Measurements from ENCODE around the gene EMILIN3.

EMILIN3 gene

GRCh38 chr20:41348430-41349172, 18.0 kb downstream of the EMILIN3 start:
- no peak for DNase-seq (ENCODE audit: low read depth)
- no peak for TF ChIP-seq CTCF (IDR thresholded peaks at IDR 0.05; ENCODE audit: low read length, missing control alignments)

GRCh38 chr20:41347523-41348429, 18.8 kb downstream of the EMILIN3 start:
- no peak for TF ChIP-seq CTCF (IDR thresholded peaks at IDR 0.05; ENCODE audit: low read length, missing control alignments)
- peak; percentile 37 for DNase-seq (ENCODE audit: low read depth)
- no peak overlapping the region for H3K4me3 ChIP-seq (replicated peaks; ENCODE audit: low read depth, low read length)

More at GRCh38 chr20:41348430-41349172, 18.0 kb downstream of the EMILIN3 start:
- H3K4me3 ChIP-seq (replicated peaks; ENCODE audit: low read depth, low read length), result no peak overlapping the region

GRCh38 chr20:41345729-41346067, 20.9 kb downstream of the EMILIN3 start:
- no peak for DNase-seq (ENCODE audit: low read depth)
- TF ChIP-seq CTCF (IDR thresholded peaks at IDR 0.05; ENCODE audit: low read length, missing control alignments), result no peak
- H3K4me3 ChIP-seq (replicated peaks; ENCODE audit: low read depth, low read length), result no peak overlapping the region

GRCh38 chr20:41344938-41345728, 21.5 kb downstream of the EMILIN3 start:
- DNase-seq (ENCODE audit: low read depth), result no peak
- no peak for TF ChIP-seq CTCF (IDR thresholded peaks at IDR 0.05; ENCODE audit: low read length, missing control alignments)
- H3K4me3 ChIP-seq (replicated peaks; ENCODE audit: low read depth, low read length), result no peak overlapping the region

GRCh38 chr20:41344477-41344876, 22.1 kb downstream of the EMILIN3 start:
- H3K4me3 ChIP-seq (replicated peaks; ENCODE audit: low read depth, low read length), result no peak overlapping the region
- DNase-seq (ENCODE audit: low read depth), result no peak
- TF ChIP-seq CTCF (IDR thresholded peaks at IDR 0.05; ENCODE audit: low read length, missing control alignments), result no peak

- DNase-seq (ENCODE audit: low read depth), result no peak
- no peak overlapping the region for H3K4me3 ChIP-seq (replicated peaks; ENCODE audit: low read depth, low read length)
- TF ChIP-seq CTCF (IDR thresholded peaks at IDR 0.05; ENCODE audit: low read length, missing control alignments), result no peak
These were observed 23.8 kb downstream of the EMILIN3 start for GRCh38 chr20:41342474-41343464.

Measured in fibroblast of pulmonary artery (primary cell).